GM12872 (cell line): ENCODE measurements around the gene CPSF4L.

Experiments used
- CTCF ChIP-seq: IDR thresholded peaks from 3 replicates; pipeline ENCODE4 v1.5.1; 2011; ENCODE audit warnings: low read depth, mild to moderate bottlenecking, low read length, moderate library complexity; ENCODE audit not compliant: insufficient read depth

The CPSF4L gene

GRCh38 chr17:73261617-73261951 is at the start of gene CPSF4L:
Gene CPSF4L (minus strand): TSS chr17:73261880. CDS start chr17:73261818, 62 bp downstream.
- TF ChIP-seq CTCF = no peak

- no peak for TF ChIP-seq CTCF
Observed at GRCh38 chr17:73311428-73311780, 49.7 kb upstream of the CPSF4L start.

GRCh38 chr17:73309727-73310596 is 48.3 kb upstream of the CPSF4L start:
- TF ChIP-seq CTCF = no peak

GRCh38 chr17:73308017-73308823 is 46.5 kb upstream of the CPSF4L start:
- TF ChIP-seq CTCF = no peak

- no peak for TF ChIP-seq CTCF
Observed at GRCh38 chr17:73307130-73307529, 45.5 kb upstream of the CPSF4L start.

GRCh38 chr17:73305845-73306836 is 44.5 kb upstream of the CPSF4L start:
- no peak for TF ChIP-seq CTCF
